Psoas muscle (tissue), 8 donors: Measurements from ENCODE around the gene GPC6. TPM values are rescaled to one million over a fixed set of nuclear protein-coding genes. Genes with fewer than 3 reads are reported as not detected.

Experiments
- ATAC-seq, 4 donors: fragments of 200-7000 bp; cut with Tn5 transposase; one replicate each; pipeline ENCODE4 v1.9.1; 2020; ENCODE audit warnings: moderate library complexity in 3 of 4, mild to moderate bottlenecking in 2 of 4
- DNase-seq, 2 donors: peaks; one replicate each; pipeline ENCODE4 v3.0.0-alpha.2; 2020
- H3K27ac ChIP-seq: fragments of 200-600 bp; one replicate; pipeline ENCODE4 v1.8.0; 2022
- H3K27me3 ChIP-seq, 3 donors: fragments of 200-600 bp in 1 of 3; one replicate each; pipeline versions ENCODE4 v1.6.1 to v1.8.0; 2013 to 2022; ENCODE audit warnings: low read length in 2 of 3, mild to moderate bottlenecking in 2 of 3, moderate library complexity in 1 of 3; ENCODE audit not compliant: insufficient read depth in 3 of 3
- H3K36me3 ChIP-seq, 2 donors: fragments of 200-600 bp in 1 of 2; one replicate each; pipeline versions ENCODE4 v1.6.1 to v1.8.0; 2013 to 2022; ENCODE audit warnings: low read depth in 1 of 2, mild to moderate bottlenecking in 1 of 2, moderate library complexity in 1 of 2; ENCODE audit not compliant: insufficient read depth in 1 of 2
- H3K4me1 ChIP-seq: fragments of 200-600 bp; one replicate; pipeline ENCODE4 v1.8.0; 2022
- H3K4me3 ChIP-seq: fragments of 200-600 bp; one replicate; pipeline ENCODE4 v1.8.0; 2022; ENCODE audit warnings: mild to moderate bottlenecking
- H3K9me3 ChIP-seq: fragments of 200-600 bp; one replicate; pipeline ENCODE4 v1.8.0; 2022
- CTCF ChIP-seq: fragments of 200-600 bp; IDR thresholded peaks from one replicate; pipeline ENCODE4 v1.8.0; 2022; ENCODE audit warnings: antibody characterized with exemption
- WGBS, 3 donors: extraction: QIAGEN DNeasy Blood & Tissue Kit; methylation state at CpG; one replicate each; pipeline versions ENCODE4 v1.1.6 to v1.1.7; 2013; 5-methylcytosine and 5-hydroxymethylcytosine counted together
- intact Hi-C, 2 donors: fragments of 100-400 bp; cut with DNase I; formaldehyde crosslinking; loops; one replicate each; pipeline versions ENCODE4 v1.11.0 to v1.14.2; 2022
- polyA plus RNA-seq, 3 donors: library from polyadenylated mRNA; stranded (reverse); fragments of 200-250 nt; gene quantifications; one replicate each; pipeline ENCODE4 v1.2.3, GENCODE V29; 2013
- total RNA-seq, 4 donors: library from RNA; stranded (reverse); fragmentation: NEBNext Ultra II Directional in 2 of 4; extraction: Animal tissue kit (Norgen Biotek cat#: 25700) in 2 of 4; gene quantifications; one replicate each; pipeline versions ENCODE4 v1.2.1 to v1.2.4, GENCODE V29; 2021 to 2023
- donor health status: healthy with polysubstance abuse.
- donor health status: DM: no; HTN: no; CAD: no; lungs with moderate emphysema.
- donor health status: Bipolar disorder and iron deficiency.
- donor health status: healthy.
- donor health status: DM: yes; HTN: yes; CAD: no.
- donor health status: DM: no; HTN: no; CAD: no.
- donor health status: DM: no; HTN: no; CAD: no.
- donor health status: DM: yes; HTN: yes; CAD: no.

The GPC6 gene
- total and polyA plus RNA-seq, 7 donors = 0.07 to 3.7 (median 0.57) TPM

GRCh38 chr13:94168783-94169453, 942.3 kb downstream of the GPC6 start:
- Histone ChIP-seq H3K36me3 (no peaks in the 10 kb centered on the region), H3K4me1 (no peaks in the 10 kb centered on the region), H3K9me3 (no peaks in the 10 kb centered on the region), H3K27me3 (no peaks in the 10 kb centered on the region), H3K27ac (no peak overlapping the region), H3K4me3 (no peak overlapping the region)
- DNase-seq (no peak), ATAC-seq (no peak)
- TF ChIP-seq CTCF = no peak
- 60 to 71% (median 64%) methylated on average over 9 of the region's 9 CpGs for WGBS, 3 donors
- intact Hi-C loops = no loop called here

GRCh38 chr13:94169454-94170144, 943.0 kb downstream of the GPC6 start:
- H3K36me3 ChIP-seq = no peaks in the 10 kb centered on the region
- no peaks in the 10 kb centered on the region for H3K4me1 ChIP-seq
- no peak for ATAC-seq
- no peak overlapping the region for H3K4me3 ChIP-seq
- intact Hi-C loops = no loop called here
- no peaks in the 10 kb centered on the region for H3K27me3 ChIP-seq
- no peak for TF ChIP-seq CTCF
- no peaks in the 10 kb centered on the region for H3K9me3 ChIP-seq
- DNase-seq = no peak
- no peak overlapping the region for H3K27ac ChIP-seq
- WGBS, 3 donors = 23 to 45% (median 26%) methylated on average over 5 of the region's 5 CpGs

GRCh38 chr13:94170145-94170571, 943.6 kb downstream of the GPC6 start:
- ATAC-seq (peak in 2 of 4 donors; percentile 46 to 49), DNase-seq (peak; percentile 35 to 52)
- Histone ChIP-seq H3K27me3 (no peaks in the 10 kb centered on the region), H3K4me1 (no peaks in the 10 kb centered on the region), H3K4me3 (no peak overlapping the region), H3K9me3 (no peaks in the 10 kb centered on the region), H3K27ac (no peak overlapping the region), H3K36me3 (no peaks in the 10 kb centered on the region)
- intact Hi-C loops = no loop called here
- no peak for TF ChIP-seq CTCF
- 27 to 39% (median 28%) methylated on average over 4 of the region's 4 CpGs for WGBS, 3 donors

GRCh38 chr13:94172416-94172815, 945.8 kb downstream of the GPC6 start:
- Histone ChIP-seq H3K9me3 (no peaks in the 10 kb centered on the region), H3K4me1 (no peaks in the 10 kb centered on the region), H3K4me3 (no peak overlapping the region), H3K36me3 (no peaks in the 10 kb centered on the region), H3K27me3 (no peaks in the 10 kb centered on the region), H3K27ac (no peak overlapping the region)
- DNase-seq (no peak), ATAC-seq (no peak)
- no peak for TF ChIP-seq CTCF
- intact Hi-C loops = no loop called here
- 97 to 99% (median 97%) methylated on average over 2 of the region's 2 CpGs for WGBS, 3 donors
